Gastroesophageal sphincter (tissue), 4 donors: ENCODE measurements around the gene STN1. TPM values are rescaled to one million over a fixed set of nuclear protein-coding genes. Genes with fewer than 3 reads are reported as not detected.

ENCODE experiments used
- ATAC-seq: fragments of 150-250 bp; one replicate; pipeline ENCODE4 v1.9.1; 2016; ENCODE audit warnings: mild to moderate bottlenecking, moderate library complexity
- H3K27ac ChIP-seq, 4 donors: fragments of 200-600 bp; sonication (generic) in 3 of 4; 1 replicate in 3 of 4; 2 replicates in 1 of 4; pipeline ENCODE4 v1.5.1; 2016 to 2019
- H3K27me3 ChIP-seq: fragments of 200-600 bp; sonication (generic); one replicate; pipeline ENCODE4 v1.5.1; 2019
- H3K36me3 ChIP-seq, 2 donors: fragments of 200-600 bp; sonication (generic); one replicate each; pipeline ENCODE4 v1.5.1; 2019; ENCODE audit warnings: control low read depth in 1 of 2
- H3K4me1 ChIP-seq, 3 donors: fragments of 200-600 bp; sonication (generic); 1 replicate in 2 of 3; 2 replicates in 1 of 3; pipeline ENCODE4 v1.5.1; 2016 to 2019; ENCODE audit warnings: control low read depth in 2 of 3
- H3K4me3 ChIP-seq, 2 donors: fragments of 200-600 bp; sonication (generic); one replicate each; pipeline ENCODE4 v1.5.1; 2019; ENCODE audit warnings: mild to moderate bottlenecking in 1 of 2, moderate library complexity in 1 of 2
- H3K9me3 ChIP-seq, 3 donors: fragments of 200-600 bp; sonication (generic); one replicate each; pipeline ENCODE4 v1.5.1; 2017 to 2019; ENCODE audit warnings: control low read depth in 2 of 3
- EP300 ChIP-seq: sonication (generic); formaldehyde crosslinking; IDR thresholded peaks from one replicate; pipeline ENCODE4 v1.6.1; 2017; ENCODE audit warnings: antibody characterized with exemption, mild to moderate bottlenecking
- POLR2A ChIP-seq, 2 donors: fragments of 450-650 bp; IDR thresholded peaks; one replicate each; pipeline ENCODE4 v1.6.1; 2017; ENCODE audit warnings: antibody characterized with exemption in 2 of 2, mild to moderate bottlenecking in 2 of 2, moderate library complexity in 1 of 2
- POLR2AphosphoS5 ChIP-seq: sonication (generic); formaldehyde crosslinking; IDR thresholded peaks from one replicate; pipeline ENCODE4 v1.6.1; 2017; ENCODE audit warnings: antibody characterized with exemption
- WGBS, 2 donors: methylation state at CpG; one replicate each; pipeline ENCODE4 v1.1.5; 2018; ENCODE audit warnings: low coverage in 1 of 2; 5-methylcytosine and 5-hydroxymethylcytosine counted together
- total RNA-seq, 4 donors: library from RNA; depleted of rRNA; stranded (reverse); fragments of >200 nt; gene quantifications; one replicate each; pipeline ENCODE4 v1.1.0, GENCODE V29; 2016
- TF ChIP-seq, protein P1 (sequence below), 4 experiments: fragments of 200-600 bp in 2 of 4; fragments of 450-650 bp in 2 of 4; sonication (generic) in 1 of 4; IDR thresholded peaks; one replicate each; pipeline ENCODE4 v1.5.1; 2017 to 2019; ENCODE audit warnings: antibody characterized with exemption in 4 of 4, mild to moderate bottlenecking in 2 of 4, moderate library complexity in 2 of 4

STN1 gene
- total RNA-seq, 4 donors from 2014 or later, result 17.1 to 31.6 (median 29.6) TPM

DNA sequence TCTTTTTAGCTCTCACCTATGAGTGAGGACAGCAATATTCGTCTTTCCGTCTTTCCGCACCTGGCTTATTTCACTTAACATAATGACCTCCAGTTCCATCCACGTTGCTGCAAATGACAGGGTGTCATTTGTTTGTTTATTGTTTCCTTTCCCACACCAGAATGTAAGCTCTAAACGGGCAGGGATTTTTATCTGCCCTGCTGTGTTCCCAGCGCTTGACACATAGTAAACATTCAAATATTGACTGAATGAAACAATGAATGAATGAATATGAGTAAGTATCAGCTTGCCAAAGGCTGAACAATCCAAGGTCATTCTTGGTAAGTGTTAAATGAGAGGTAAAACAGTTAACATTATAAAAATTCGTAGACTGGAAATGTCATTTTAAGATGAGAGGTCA lies 75.4 kb downstream of the STN1 start:
- Histone ChIP-seq H3K4me3 (no peak overlapping the region), H3K36me3 (no peaks in the 10 kb centered on the region), H3K27ac (no peak overlapping the region), H3K27me3 (no peaks in the 10 kb centered on the region), H3K9me3 (no peaks in the 10 kb centered on the region), H3K4me1 (peaks cover 7 to 57% (median 11%) of the 10 kb centered on the region in 3 donors)
- TF ChIP-seq POLR2AphosphoS5 (no peak), POLR2A (IDR thresholded peaks at IDR 0.05) (no peak), EP300 (no peak)
- TF ChIP-seq, protein P1, sequence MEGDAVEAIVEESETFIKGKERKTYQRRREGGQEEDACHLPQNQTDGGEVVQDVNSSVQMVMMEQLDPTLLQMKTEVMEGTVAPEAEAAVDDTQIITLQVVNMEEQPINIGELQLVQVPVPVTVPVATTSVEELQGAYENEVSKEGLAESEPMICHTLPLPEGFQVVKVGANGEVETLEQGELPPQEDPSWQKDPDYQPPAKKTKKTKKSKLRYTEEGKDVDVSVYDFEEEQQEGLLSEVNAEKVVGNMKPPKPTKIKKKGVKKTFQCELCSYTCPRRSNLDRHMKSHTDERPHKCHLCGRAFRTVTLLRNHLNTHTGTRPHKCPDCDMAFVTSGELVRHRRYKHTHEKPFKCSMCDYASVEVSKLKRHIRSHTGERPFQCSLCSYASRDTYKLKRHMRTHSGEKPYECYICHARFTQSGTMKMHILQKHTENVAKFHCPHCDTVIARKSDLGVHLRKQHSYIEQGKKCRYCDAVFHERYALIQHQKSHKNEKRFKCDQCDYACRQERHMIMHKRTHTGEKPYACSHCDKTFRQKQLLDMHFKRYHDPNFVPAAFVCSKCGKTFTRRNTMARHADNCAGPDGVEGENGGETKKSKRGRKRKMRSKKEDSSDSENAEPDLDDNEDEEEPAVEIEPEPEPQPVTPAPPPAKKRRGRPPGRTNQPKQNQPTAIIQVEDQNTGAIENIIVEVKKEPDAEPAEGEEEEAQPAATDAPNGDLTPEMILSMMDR (IDR thresholded peaks at IDR 0.05), result no peak
- 52 to 64% methylated on average over 3 to 6 of the region's 7 CpGs for WGBS, 2 donors
- no peak for ATAC-seq

DNA sequence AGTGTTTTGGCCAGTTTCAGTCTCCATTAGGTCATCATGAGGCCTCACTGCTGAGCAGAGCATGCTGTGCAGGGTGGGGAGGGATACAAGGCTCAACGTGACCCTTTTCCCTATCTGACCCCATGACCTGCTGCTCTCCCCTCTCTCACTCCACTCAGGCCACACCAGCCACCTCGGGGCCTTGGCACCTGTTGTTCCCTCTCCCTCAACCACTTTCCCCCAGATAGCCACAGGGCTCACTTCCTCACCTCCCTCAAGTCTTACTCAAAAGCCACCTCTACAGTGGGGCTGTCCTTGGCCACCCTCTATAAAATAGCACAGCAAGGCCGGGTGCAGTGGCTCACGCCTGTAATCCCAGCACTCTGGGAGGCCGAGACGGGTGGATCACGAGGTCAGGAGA lies 76.5 kb downstream of the STN1 start:
- no peak for ATAC-seq
- WGBS, 2 donors, result 20 to 54% methylated on average over 1 to 2 of the region's 7 CpGs
- Histone ChIP-seq H3K27me3 (no peaks in the 10 kb centered on the region), H3K9me3 (no peaks in the 10 kb centered on the region), H3K4me3 (no peak overlapping the region), H3K27ac (no peak overlapping the region), H3K36me3 (no peaks in the 10 kb centered on the region), H3K4me1 (peaks cover 7 to 62% (median 11%) of the 10 kb centered on the region in 3 donors)
- no peak for TF ChIP-seq EP300
- no peak for TF ChIP-seq POLR2AphosphoS5
- TF ChIP-seq POLR2A (IDR thresholded peaks at IDR 0.05), result no peak
- TF ChIP-seq, protein P1 (IDR thresholded peaks at IDR 0.05), result no peak

DNA sequence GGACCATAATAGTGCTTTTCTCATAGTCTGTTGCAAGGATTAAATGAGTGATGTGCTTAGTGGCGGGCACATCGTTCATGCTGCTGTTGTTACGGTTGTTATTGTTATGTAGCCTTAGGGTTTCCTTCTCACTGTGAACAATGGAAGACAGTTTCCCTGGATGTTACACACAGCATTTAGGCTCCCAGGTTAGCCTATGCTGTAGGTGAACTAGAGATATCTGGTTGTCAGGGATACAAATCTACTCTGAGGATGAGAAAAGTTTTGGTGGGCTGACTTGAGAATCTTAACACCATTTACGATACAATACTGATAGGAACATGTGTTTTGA lies 77.3 kb downstream of the STN1 start:
- no peak for ATAC-seq
- Histone ChIP-seq H3K27me3 (no peaks in the 10 kb centered on the region), H3K4me3 (no peak overlapping the region), H3K4me1 (peaks cover 7 to 60% (median 13%) of the 10 kb centered on the region in 3 donors), H3K27ac (no peak overlapping the region), H3K9me3 (no peaks in the 10 kb centered on the region), H3K36me3 (no peaks in the 10 kb centered on the region)
- TF ChIP-seq POLR2AphosphoS5 (no peak), POLR2A (IDR thresholded peaks at IDR 0.05) (no peak), EP300 (no peak)
- TF ChIP-seq, protein P1 (IDR thresholded peaks at IDR 0.05), result no peak
- 67 to 84% methylated on average over 1 to 4 of the region's 4 CpGs for WGBS, 2 donors

DNA sequence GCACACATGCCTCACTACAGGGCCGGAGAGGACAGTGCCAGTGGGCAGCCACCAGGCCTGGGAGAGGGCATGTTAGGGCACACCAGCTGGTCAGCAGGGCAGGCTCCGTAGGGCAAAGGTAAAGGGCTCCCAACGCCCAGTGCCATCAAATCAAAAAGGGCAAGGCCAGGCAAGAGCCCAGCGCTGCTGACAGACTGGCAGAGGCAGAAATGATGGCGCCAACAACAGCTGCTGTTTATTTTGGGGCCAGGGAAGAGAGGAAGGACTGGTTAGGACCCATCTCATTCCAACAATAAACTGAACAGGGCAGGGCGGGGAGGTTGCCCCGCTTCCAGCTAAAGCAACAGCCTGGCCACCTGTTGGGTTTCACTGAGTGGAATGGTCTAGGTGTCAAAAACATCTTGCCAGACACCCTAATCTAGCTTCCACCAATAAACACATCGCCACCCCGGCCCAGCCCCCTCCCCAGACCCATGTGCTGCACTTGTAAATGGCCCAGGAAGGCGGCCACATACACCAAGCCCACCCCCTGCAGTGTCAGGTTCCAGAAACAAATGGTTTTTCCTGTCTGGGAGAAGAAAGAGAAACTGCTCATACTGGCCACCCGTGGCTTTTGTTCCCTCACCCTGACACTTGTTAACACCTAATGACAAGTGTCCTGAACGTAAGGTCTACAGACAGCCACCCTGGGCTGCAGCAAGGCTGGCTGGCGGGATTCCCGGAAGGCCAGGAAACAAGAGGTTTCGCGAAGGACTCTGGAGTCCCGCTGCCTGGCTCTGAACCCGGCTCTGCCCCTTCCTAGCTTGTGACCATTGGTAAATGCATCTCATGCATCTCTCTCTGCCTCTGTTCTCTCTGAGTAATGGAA lies 77.9 kb downstream of the STN1 start:
- no peaks in the 10 kb centered on the region for H3K36me3 ChIP-seq
- WGBS, 2 donors, result 74 to 78% methylated on average over 7 to 9 of the region's 18 CpGs
- peaks cover 7 to 62% (median 17%) of the 10 kb centered on the region in 3 donors for H3K4me1 ChIP-seq
- H3K4me3 ChIP-seq, result no peak overlapping the region
- no peak for ATAC-seq
- H3K27ac ChIP-seq, result no peak overlapping the region
- H3K27me3 ChIP-seq, result no peaks in the 10 kb centered on the region
- TF ChIP-seq POLR2A (IDR thresholded peaks at IDR 0.05) (no peak), POLR2AphosphoS5 (no peak), EP300 (no peak)
- TF ChIP-seq, protein P1 (IDR thresholded peaks at IDR 0.05), result no peak
- no peaks in the 10 kb centered on the region for H3K9me3 ChIP-seq

DNA sequence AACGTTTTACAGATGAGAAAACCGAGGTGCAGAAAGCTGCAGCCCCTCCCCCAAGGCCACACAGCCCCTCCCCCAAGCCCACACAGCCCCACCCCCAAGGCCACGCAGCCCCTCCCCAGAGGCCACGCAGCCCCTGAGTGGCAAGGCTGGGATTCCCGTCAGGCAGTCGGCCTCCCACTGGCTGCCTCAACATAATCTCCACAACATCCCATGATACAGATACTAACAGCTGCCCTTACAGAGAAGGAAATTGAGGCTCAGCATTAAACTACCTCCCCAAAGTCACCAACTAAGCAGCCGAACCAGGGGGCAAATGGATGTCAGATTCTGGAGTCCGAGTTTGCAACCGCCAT lies 78.5 kb downstream of the STN1 start:
- Histone ChIP-seq H3K9me3 (no peaks in the 10 kb centered on the region), H3K27me3 (no peaks in the 10 kb centered on the region), H3K36me3 (no peaks in the 10 kb centered on the region), H3K4me1 (peaks cover 7 to 64% (median 21%) of the 10 kb centered on the region in 3 donors), H3K4me3 (no peak overlapping the region), H3K27ac (no peak overlapping the region)
- WGBS, 2 donors, result 47% methylated on average over 2 of the region's 9 CpGs; no CpG with 5 or more reads in 1 of the 2 donors
- TF ChIP-seq POLR2A (IDR thresholded peaks at IDR 0.05) (no peak), EP300 (no peak)
- no peak for ATAC-seq
